ENCODE results near the gene GPSM1.

GPSM1 gene

GRCh38 chr9:136354592-136355085 lies 27.3 kb downstream of the GPSM1 start:
- peaks cover 23% of the 10 kb centered on the region for H3K36me3 ChIP-seq (ENCODE audit: insufficient read depth, low read length)

GRCh38 chr9:136355616-136356557 lies 28.5 kb downstream of the GPSM1 start:
- no peaks in the 10 kb centered on the region for H3K9me3 ChIP-seq (replicated peaks; ENCODE audit: low read length)
- peaks cover 19% of the 10 kb centered on the region for H3K36me3 ChIP-seq (ENCODE audit: insufficient read depth, low read length)
- no peak overlapping the region for H3K4me2 ChIP-seq (ENCODE audit: low read length)
- H3K4me3 ChIP-seq (ENCODE audit: low read length) = no peak overlapping the region
- peaks cover 25% of the 10 kb centered on the region for H3K4me1 ChIP-seq (ENCODE audit: control insufficient read depth, insufficient read depth, low read length)
- no peak overlapping the region for H3K9ac ChIP-seq (ENCODE audit: low read depth, low read length)
- H3K27me3 ChIP-seq (ENCODE audit: control insufficient read depth, insufficient read depth, low read length) = no peaks in the 10 kb centered on the region

More at GRCh38 chr9:136354592-136355085, 27.3 kb downstream of the GPSM1 start:
- H3K4me2 ChIP-seq (ENCODE audit: low read length) = no peak overlapping the region
- no peaks in the 10 kb centered on the region for H3K27me3 ChIP-seq (ENCODE audit: control insufficient read depth, insufficient read depth, low read length)
- H3K4me1 ChIP-seq (ENCODE audit: control insufficient read depth, insufficient read depth, low read length) = peaks cover 25% of the 10 kb centered on the region
- H3K4me3 ChIP-seq (ENCODE audit: low read length) = no peak overlapping the region
- no peaks in the 10 kb centered on the region for H3K9me3 ChIP-seq (replicated peaks; ENCODE audit: low read length)
- H3K9ac ChIP-seq (ENCODE audit: low read depth, low read length) = no peak overlapping the region

GRCh38 chr9:136357202-136357725 lies 29.9 kb downstream of the GPSM1 start:
- H3K9ac ChIP-seq (ENCODE audit: low read depth, low read length) = no peak overlapping the region
- H3K4me1 ChIP-seq (ENCODE audit: control insufficient read depth, insufficient read depth, low read length) = peaks cover 18% of the 10 kb centered on the region
- no peaks in the 10 kb centered on the region for H3K27me3 ChIP-seq (ENCODE audit: control insufficient read depth, insufficient read depth, low read length)
- H3K4me3 ChIP-seq (ENCODE audit: low read length) = no peak overlapping the region
- H3K4me2 ChIP-seq (ENCODE audit: low read length) = no peak overlapping the region
- peaks cover 19% of the 10 kb centered on the region for H3K36me3 ChIP-seq (ENCODE audit: insufficient read depth, low read length)
- no peaks in the 10 kb centered on the region for H3K9me3 ChIP-seq (replicated peaks; ENCODE audit: low read length)

GRCh38 chr9:136358016-136358415 lies 30.7 kb downstream of the GPSM1 start:
- no peak overlapping the region for H3K4me2 ChIP-seq (ENCODE audit: low read length)
- H3K36me3 ChIP-seq (ENCODE audit: insufficient read depth, low read length) = peaks cover 19% of the 10 kb centered on the region
- H3K9ac ChIP-seq (ENCODE audit: low read depth, low read length) = no peak overlapping the region
- H3K4me1 ChIP-seq (ENCODE audit: control insufficient read depth, insufficient read depth, low read length) = peaks cover 25% of the 10 kb centered on the region
- H3K4me3 ChIP-seq (ENCODE audit: low read length) = no peak overlapping the region
- H3K27me3 ChIP-seq (ENCODE audit: control insufficient read depth, insufficient read depth, low read length) = no peaks in the 10 kb centered on the region
- no peaks in the 10 kb centered on the region for H3K9me3 ChIP-seq (replicated peaks; ENCODE audit: low read length)

GRCh38 chr9:136358888-136359287 lies 31.5 kb downstream of the GPSM1 start:
- H3K36me3 ChIP-seq (ENCODE audit: insufficient read depth, low read length) = peaks cover 19% of the 10 kb centered on the region
- peaks cover 27% of the 10 kb centered on the region for H3K4me1 ChIP-seq (ENCODE audit: control insufficient read depth, insufficient read depth, low read length)
- no peaks in the 10 kb centered on the region for H3K9me3 ChIP-seq (replicated peaks; ENCODE audit: low read length)
- H3K27me3 ChIP-seq (ENCODE audit: control insufficient read depth, insufficient read depth, low read length) = no peaks in the 10 kb centered on the region
- no peak overlapping the region for H3K4me3 ChIP-seq (ENCODE audit: low read length)
- H3K9ac ChIP-seq (ENCODE audit: low read depth, low read length) = no peak overlapping the region
- H3K4me2 ChIP-seq (ENCODE audit: low read length) = no peak overlapping the region

GRCh38 chr9:136359774-136360718 lies 32.7 kb downstream of the GPSM1 start:
- Histone ChIP-seq H3K27me3 (ENCODE audit: control insufficient read depth, insufficient read depth, low read length) (no peaks in the 10 kb centered on the region), H3K4me2 (ENCODE audit: low read length) (no peak overlapping the region), H3K9me3 (replicated peaks; ENCODE audit: low read length) (no peaks in the 10 kb centered on the region), H3K4me1 (ENCODE audit: control insufficient read depth, insufficient read depth, low read length) (peaks cover 21% of the 10 kb centered on the region), H3K36me3 (ENCODE audit: insufficient read depth, low read length) (peaks cover 19% of the 10 kb centered on the region), H3K4me3 (ENCODE audit: low read length) (no peak overlapping the region), H3K9ac (ENCODE audit: low read depth, low read length) (no peak overlapping the region)

- no peak overlapping the region for H3K4me2 ChIP-seq (ENCODE audit: low read length)
- no peak overlapping the region for H3K4me3 ChIP-seq (ENCODE audit: low read length)
- peaks cover 15% of the 10 kb centered on the region for H3K36me3 ChIP-seq (ENCODE audit: insufficient read depth, low read length)
- H3K9me3 ChIP-seq (replicated peaks; ENCODE audit: low read length) = no peaks in the 10 kb centered on the region
- H3K4me1 ChIP-seq (ENCODE audit: control insufficient read depth, insufficient read depth, low read length) = peaks cover 14% of the 10 kb centered on the region
- no peak overlapping the region for H3K9ac ChIP-seq (ENCODE audit: low read depth, low read length)
- no peaks in the 10 kb centered on the region for H3K27me3 ChIP-seq (ENCODE audit: control insufficient read depth, insufficient read depth, low read length)
Observed at GRCh38 chr9:136361047-136361753, 33.9 kb downstream of the GPSM1 start.

- Histone ChIP-seq H3K9ac (ENCODE audit: low read depth, low read length) (no peak overlapping the region), H3K9me3 (replicated peaks; ENCODE audit: low read length) (no peaks in the 10 kb centered on the region), H3K4me2 (ENCODE audit: low read length) (no peak overlapping the region), H3K36me3 (ENCODE audit: insufficient read depth, low read length) (peaks cover 11% of the 10 kb centered on the region), H3K4me3 (ENCODE audit: low read length) (no peak overlapping the region), H3K27me3 (ENCODE audit: control insufficient read depth, insufficient read depth, low read length) (no peaks in the 10 kb centered on the region), H3K4me1 (ENCODE audit: control insufficient read depth, insufficient read depth, low read length) (peaks cover 14% of the 10 kb centered on the region)
Observed at GRCh38 chr9:136361754-136362449, 34.6 kb downstream of the GPSM1 start.

GRCh38 chr9:136362450-136362784 lies 35.1 kb downstream of the GPSM1 start:
- H3K27me3 ChIP-seq (ENCODE audit: control insufficient read depth, insufficient read depth, low read length) = no peaks in the 10 kb centered on the region
- H3K36me3 ChIP-seq (ENCODE audit: insufficient read depth, low read length) = peaks cover 11% of the 10 kb centered on the region
- H3K4me2 ChIP-seq (ENCODE audit: low read length) = peak overlapping the region; percentile 90
- H3K9me3 ChIP-seq (replicated peaks; ENCODE audit: low read length) = no peaks in the 10 kb centered on the region
- H3K4me3 ChIP-seq (ENCODE audit: low read length) = no peak overlapping the region
- peaks cover 14% of the 10 kb centered on the region for H3K4me1 ChIP-seq (ENCODE audit: control insufficient read depth, insufficient read depth, low read length)
- H3K9ac ChIP-seq (ENCODE audit: low read depth, low read length) = no peak overlapping the region

- no peaks in the 10 kb centered on the region for H3K27me3 ChIP-seq (ENCODE audit: control insufficient read depth, insufficient read depth, low read length)
- no peaks in the 10 kb centered on the region for H3K9me3 ChIP-seq (replicated peaks; ENCODE audit: low read length)
- peaks cover 4% of the 10 kb centered on the region for H3K36me3 ChIP-seq (ENCODE audit: insufficient read depth, low read length)
- H3K4me1 ChIP-seq (ENCODE audit: control insufficient read depth, insufficient read depth, low read length) = peaks cover 14% of the 10 kb centered on the region
- H3K4me2 ChIP-seq (ENCODE audit: low read length) = peak within 1 kb of the TSS; percentile 90
- peak within 1 kb of the TSS; percentile 97 for H3K4me3 ChIP-seq (ENCODE audit: low read length)
- H3K9ac ChIP-seq (ENCODE audit: low read depth, low read length) = peak within 1 kb of the TSS; percentile 100
Observed at GRCh38 chr9:136363106-136363948, 36.0 kb downstream of the GPSM1 start, which contains the start of gene DNLZ. TSS of gene DNLZ (minus strand) at chr9:136363744. CDS start at chr9:136363714, 30 bp downstream.

Data from skeletal muscle satellite cell (primary cell).